Activated CD4-positive, alpha-beta T cell treated with anti-CD3 and anti-CD28 coated beads, Interleukin-10, Interleukin-2, amounts not matched to agents 100 ng/mL and 50 ng/mL, durations not matched to agents 16 hours and 8 hours (primary cell): Measurements from ENCODE around the gene CHST3.
"Not testable (repeated sequence)": the region's sequence is repeated elsewhere in the genome, so short reads cannot be mapped to it uniquely, and the experiment has no call there.

Source experiments
- DNase-seq: peaks from one replicate; pipeline ENCODE4 v3.0.0-alpha.2; 2020

Gene CHST3

GRCh38 chr10:72013202-72013945, 49.2 kb downstream of the CHST3 start:
- no peak for DNase-seq

DNA sequence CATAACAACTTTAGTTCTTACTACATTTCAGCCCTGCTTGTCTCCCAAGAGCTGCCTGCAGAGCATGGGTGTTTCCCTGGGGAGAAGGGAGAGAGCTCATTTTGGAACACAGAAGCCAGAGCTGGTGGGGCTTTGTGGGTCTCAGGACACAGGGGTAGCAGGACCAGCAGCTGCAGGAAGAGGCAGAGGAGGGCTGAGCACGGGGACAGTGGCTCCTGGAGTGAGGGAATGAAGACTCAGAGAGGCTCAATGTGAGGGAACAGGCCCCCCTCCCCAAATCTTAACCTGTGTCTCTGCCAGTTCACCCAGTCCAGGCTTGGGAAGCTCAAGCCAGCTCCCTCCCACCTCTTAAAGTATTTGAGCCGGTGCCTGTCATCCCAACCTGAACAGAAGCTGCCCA, 50.0 kb downstream of the CHST3 start:
- no peak for DNase-seq

- no peak for DNase-seq
These were observed 50.7 kb downstream of the CHST3 start for GRCh38 chr10:72014785-72015480.

DNA sequence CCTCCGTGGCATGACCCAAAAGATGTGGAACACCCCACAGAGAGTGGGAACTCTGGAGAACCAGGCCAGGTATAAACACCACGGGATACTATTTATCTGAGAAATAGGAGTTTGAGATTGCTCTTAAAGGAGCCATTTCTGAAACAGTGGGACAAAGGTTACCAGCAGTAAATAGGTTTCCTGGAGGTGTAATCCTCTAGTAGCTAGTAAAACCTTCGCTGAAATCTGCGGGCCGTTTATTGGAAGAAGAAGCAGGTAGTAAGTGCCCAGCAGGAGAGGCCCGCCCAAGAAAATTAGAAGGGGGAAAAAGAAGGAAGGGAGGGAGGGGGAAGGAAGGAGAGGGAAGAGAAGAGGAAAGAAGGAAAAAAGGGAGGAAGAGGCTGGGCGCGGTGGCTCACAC, 51.6 kb downstream of the CHST3 start:
- DNase-seq = no peak

DNA sequence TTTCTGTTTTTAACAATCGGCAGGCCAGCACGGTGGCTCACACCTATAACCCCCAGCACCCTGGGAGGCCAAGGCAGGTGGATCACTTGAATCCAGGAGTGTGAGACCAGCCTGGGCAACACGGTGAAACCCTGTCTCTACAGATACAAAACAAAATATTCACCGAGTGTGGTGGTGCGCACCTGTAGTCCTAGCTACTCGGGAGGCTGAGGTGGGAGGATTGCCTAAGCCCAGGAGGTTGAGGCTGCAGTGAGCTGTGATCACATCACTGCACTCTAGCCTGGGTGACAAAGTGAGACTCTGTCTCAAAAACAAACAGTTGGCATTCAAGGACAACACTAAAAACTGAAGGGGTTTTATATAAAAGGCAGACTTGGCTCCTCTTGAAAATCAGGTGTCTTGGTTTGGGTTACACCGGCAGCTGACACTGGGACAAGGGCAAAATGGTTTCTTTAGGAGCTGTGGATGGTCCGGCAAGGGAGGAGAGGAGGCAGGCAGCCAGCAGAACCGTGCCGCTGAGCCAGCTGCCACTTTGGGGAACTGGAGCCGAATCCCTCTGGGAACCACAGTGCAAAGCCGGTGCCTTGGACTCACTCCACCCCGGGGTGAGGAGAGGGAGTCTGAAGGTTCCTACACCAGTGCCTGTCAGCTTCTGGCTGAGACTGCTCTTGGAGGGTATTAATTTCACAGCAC, 52.6 kb downstream of the CHST3 start:
- no peak for DNase-seq

- no peak for DNase-seq
These were observed 55.1 kb downstream of the CHST3 start for GRCh38 chr10:72019085-72019876.

GRCh38 chr10:72020914-72021809, 57.0 kb downstream of the CHST3 start:
- DNase-seq = no peak

- DNase-seq = no peak
These were observed 58.0 kb downstream of the CHST3 start for GRCh38 chr10:72022228-72022627.

GRCh38 chr10:72024596-72024995, 60.4 kb downstream of the CHST3 start:
- no peak for DNase-seq

DNA sequence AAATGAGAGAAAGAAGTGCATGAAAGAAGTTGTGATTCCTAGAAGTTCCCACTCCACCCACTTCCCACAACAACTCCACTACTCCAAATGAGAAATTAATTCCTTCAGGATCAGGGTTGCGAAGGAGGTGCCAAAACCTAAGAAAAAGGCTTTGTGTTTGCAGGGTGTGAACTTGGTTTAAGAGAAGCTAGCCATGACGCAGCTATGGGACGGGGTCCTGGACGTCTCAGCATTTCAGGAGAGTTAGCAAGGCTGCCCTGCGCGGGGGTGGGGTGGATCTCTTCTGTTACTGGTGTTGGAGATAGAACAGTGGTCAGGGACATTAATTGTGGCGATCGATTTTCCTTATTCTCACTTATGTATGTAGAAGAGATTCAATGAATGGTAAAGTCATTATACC, 61.2 kb downstream of the CHST3 start:
- no peak for DNase-seq

DNA sequence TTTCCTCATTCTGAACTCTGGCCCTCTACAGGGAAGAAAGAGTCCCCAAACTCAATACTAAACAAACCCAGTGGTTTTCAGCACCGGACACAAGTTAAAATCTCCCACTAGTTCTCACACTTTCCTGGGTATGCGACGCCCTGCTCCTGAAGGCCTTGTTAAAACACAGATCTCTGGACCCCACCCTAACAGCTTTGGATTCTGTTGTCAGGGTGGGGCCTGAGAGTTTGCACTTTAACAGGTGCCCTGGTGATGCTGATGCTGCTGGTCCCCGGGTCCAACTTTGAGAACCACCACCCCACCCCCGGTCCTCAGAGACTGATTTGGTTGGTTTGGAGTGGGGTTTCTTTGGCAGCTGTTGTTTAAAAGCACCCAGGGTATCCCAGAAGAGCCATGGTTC, 61.6 kb downstream of the CHST3 start:
- no peak for DNase-seq

DNA sequence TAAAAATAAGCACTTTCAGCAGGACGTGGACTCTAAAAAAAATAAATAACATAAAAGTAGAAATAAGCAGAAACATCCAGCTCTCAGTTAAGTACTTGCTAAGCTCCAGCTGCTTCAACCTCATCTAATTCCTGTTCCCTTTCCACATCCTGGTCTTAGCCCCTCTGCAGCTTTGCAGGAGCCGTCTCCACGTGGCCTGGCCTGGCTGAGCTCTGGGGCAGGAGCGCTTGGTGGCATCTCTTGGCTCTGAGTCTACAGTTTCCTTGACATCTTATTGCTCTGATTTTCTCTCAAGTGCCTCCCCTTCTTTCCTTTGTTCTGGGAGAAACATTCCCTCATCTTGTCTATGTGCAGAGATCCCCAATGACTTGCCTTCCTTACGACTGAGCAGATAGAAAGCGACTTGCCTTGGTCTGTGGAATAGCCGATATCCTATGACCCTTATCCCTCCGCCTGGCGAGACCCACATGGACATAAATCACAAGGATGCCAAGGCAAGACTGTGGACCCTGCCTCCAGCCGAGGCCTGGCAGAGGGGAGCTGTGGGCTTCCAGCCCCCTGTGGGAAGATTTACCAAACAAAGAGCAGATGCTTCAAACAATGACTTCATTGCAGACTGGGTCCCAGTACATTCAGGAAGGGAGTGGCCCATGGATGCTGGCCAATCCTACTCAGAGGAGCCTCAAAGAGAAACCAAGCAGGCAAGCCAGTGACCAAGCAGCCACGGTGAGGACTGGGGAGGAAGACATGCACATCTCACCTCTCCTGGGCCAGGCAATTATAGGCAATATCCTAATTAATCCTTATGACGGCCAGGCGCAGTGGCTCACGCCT, 62.3 kb downstream of the CHST3 start:
- no peak for DNase-seq

GRCh38 chr10:72027498-72027897, 63.3 kb downstream of the CHST3 start:
- DNase-seq = no peak

DNA sequence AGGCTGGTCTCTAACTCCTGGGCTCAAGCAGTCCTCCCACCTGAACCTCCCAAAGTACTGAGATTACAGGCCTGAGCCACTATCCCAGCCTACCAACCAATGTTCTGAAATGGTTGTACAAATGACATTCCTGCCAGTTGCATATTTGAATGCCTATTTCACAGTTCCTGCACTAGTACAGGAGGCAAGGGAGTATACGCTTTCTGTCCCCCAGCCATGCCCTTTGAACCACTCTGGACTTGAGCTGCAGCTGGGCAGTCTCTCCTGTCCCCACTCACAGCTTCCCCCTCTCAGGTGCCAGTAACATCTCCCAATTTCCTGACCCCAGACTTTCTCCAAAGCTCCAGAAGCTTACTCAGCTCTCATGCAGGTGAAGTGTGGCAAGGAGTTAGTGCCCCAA, 65.2 kb downstream of the CHST3 start:
- DNase-seq = no peak

- no peak for DNase-seq
These were observed 66.8 kb downstream of the CHST3 start for GRCh38 chr10:72030762-72031543.

- DNase-seq = no peak
These were observed 67.5 kb downstream of the CHST3 start for GRCh38 chr10:72031706-72032105.

GRCh38 chr10:72032409-72033162, 68.4 kb downstream of the CHST3 start:
- not testable (repeated sequence) for DNase-seq

GRCh38 chr10:72034040-72034499, 69.9 kb downstream of the CHST3 start:
- no peak for DNase-seq

DNA sequence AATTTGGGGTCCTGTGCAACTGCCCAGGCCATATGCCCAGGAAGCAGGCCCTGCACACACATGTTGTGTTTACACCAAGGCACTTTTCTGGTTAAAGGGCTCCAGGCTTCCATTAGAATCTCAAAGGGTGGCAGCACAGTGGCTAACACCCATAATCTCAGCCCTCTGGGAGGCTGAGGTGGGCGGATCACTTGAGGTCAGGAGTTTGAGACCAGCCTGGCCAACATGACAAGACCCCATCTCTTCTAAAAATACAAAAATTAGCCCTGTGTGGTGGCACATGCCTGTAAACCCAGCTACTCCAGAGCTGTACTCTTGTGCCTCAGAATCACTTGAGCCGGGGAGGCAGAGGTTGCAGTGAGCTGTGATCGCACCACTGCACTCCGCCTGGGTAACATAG, 70.6 kb downstream of the CHST3 start:
- DNase-seq = no peak
